VCaP (cell line): Measurements from ENCODE around the gene STK17B.

Source experiments
- H3K27ac ChIP-seq: fragments of 450-650 bp; 2 replicates; pipeline ENCODE4 v1.5.1; 2017
- CTCF ChIP-seq: fragments of 450-650 bp; conservative IDR thresholded peaks from 2 replicates; pipeline ENCODE4 v1.5.1; 2017; ENCODE audit warnings: mild to moderate bottlenecking, moderate library complexity

STK17B gene

GRCh38 chr2:196143730-196144131 lies 27.6 kb downstream of the STK17B start:
- H3K27ac ChIP-seq = no peak overlapping the region
- no peak for TF ChIP-seq CTCF

GRCh38 chr2:196142825-196143224 lies 28.6 kb downstream of the STK17B start:
- H3K27ac ChIP-seq = no peak overlapping the region
- no peak for TF ChIP-seq CTCF

DNA sequence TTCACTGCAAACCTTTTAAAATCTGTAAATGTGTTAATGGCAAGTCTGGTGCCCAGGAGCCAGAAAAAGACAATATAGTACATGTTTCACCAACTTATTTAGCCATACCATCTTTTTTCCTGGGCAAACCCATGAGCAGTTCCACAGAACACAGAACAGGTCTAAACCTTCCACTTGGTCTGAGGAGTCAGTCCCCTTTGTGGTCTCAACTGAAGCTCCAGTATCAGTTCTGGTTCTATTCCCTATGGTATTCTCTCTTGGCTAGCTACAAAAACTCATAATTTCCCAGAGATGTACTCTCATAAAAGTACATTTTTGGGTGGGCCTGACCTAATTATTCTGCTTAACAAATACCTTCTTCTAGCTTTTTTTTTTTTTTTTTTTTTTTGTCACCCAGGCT lies 31.2 kb downstream of the STK17B start:
- TF ChIP-seq CTCF = no peak
- no peak overlapping the region for H3K27ac ChIP-seq

DNA sequence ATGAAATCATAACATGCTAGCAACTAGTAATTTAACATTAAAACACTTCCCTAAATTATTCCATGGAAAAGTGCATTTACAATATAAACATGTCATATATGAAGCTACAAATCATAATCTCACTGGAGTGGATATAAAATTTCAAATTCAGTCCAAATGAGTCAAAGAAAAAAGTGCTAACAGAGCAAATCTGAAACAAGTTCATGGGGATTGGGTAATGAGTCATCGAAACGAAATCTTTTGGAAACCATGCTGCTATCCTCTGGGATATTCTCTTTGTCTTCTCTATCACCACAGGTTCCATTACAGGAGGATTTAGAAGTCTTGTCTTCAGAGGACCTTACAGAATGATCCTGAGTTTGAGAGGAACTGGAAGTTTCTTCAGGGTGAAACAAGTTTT lies 34.1 kb downstream of the STK17B start:
- no peak overlapping the region for H3K27ac ChIP-seq
- no peak for TF ChIP-seq CTCF

DNA sequence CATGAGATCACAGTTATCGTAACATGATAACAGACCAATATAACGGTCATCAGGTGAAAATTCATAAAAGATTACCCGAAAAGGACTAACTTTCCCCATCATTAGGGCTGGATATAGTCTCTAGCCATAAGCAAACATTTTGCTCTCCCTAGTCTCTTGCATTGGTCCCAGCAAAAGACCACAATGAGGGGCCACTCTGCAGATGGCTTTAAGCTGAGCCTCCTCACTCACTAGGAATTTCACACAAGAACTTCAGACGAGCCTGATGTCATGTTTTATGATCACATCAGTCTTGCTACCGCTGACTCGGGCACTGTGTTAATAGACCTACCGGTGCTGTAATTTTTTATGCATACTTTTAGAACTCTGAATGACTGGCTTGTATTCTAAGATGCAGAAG lies 35.2 kb downstream of the STK17B start:
- no peak overlapping the region for H3K27ac ChIP-seq
- no peak for TF ChIP-seq CTCF

DNA sequence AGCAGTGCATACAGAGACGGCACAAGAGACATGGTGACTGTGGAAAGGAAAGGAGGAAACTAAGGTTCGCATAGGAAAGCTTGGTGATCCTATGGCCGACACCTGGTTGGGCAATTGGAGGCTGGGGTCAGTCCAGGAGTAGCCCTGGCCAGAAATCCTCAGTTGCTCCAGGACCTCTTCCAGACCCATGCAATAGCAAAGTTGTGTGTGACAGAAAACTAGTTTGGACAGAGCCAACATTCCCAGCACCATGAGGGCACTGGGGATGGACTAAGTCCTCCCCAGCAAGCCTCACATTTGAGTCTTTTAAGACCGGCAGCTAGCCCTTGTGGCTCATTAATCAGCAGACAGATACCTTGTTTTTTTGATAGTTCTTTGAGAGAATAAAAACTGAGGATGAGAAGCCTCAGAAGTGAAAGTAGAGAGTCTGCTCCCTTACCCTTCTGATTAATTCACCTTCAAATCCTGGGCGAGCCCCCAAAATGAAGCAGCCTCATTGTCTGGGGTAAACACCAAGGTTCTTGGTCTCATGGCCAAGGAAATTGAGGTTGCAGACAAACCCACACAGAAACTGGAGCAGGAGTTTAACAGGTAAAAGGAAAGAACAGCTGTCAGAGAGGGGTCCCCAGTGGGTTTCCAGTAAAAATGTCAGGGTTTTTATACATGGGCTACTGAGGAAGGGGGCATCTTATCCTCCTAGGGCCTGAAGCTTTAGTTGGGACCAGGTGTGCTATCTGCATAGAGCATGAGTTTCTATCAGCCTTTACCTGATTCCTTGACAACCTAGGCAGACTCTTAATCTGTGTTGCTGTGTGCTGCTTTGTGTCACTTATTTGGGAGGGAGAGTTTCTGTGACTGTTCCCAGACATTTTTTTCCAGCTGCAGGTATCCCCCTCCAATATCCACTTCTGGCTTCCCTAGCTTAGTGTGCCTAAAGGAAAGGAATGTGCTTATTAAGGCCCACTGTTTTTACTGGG lies 39.1 kb downstream of the STK17B start:
- no peak overlapping the region for H3K27ac ChIP-seq
- TF ChIP-seq CTCF = no peak

DNA sequence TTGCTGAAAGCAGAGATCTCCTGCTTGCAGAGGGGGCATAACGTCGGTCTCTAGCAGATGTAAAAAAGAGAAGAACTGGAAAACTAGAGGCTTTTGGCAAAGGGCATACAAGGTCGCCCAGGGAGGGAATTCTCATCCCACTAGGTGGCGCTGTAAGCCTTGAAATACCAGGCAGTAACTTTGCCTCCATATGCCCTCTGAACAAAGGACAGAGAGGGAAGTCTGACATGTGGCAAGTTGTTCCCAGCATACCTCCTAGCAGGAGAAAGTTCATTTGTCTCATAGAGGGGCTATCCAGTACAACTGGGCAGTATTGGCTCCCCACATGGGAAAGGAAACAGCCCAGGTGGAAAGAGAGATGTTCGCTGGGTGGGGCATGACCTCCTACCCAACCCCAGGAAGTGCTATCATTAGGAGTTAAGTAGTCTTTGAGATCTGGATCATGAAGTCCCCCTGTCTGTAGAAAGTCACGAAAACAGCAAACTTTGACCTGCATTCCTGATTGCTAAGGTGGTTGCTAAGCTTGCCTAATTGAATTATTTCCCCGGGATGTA lies 39.9 kb downstream of the STK17B start:
- no peak for TF ChIP-seq CTCF

More for the DNA sequence above, 39.9 kb downstream of the STK17B start:
- no peak overlapping the region for H3K27ac ChIP-seq
